Ovary (tissue), 9 donors: ENCODE data around the gene BCORL1. TPM values are rescaled to one million over a fixed set of nuclear protein-coding genes. Genes with fewer than 3 reads are reported as not detected.

Experiments used
- DNase-seq, 5 donors: peaks; one replicate each; pipeline ENCODE4 v3.0.0-alpha.2; 2019 to 2020
- H3K27ac ChIP-seq, 2 donors: fragments of 200-600 bp; one replicate each; pipeline versions ENCODE4 v1.5.1 to v1.8.0; 2019 to 2022
- H3K27me3 ChIP-seq: fragments of 200-600 bp; one replicate; pipeline ENCODE4 v1.8.0; 2022
- H3K36me3 ChIP-seq: fragments of 200-600 bp; sonication (generic); one replicate; pipeline ENCODE4 v1.5.1; 2019
- H3K4me1 ChIP-seq: one replicate; pipeline ENCODE4 v1.8.1; 2013; ENCODE audit warnings: mild to moderate bottlenecking, moderate library complexity; ENCODE audit not compliant: insufficient read depth
- H3K4me3 ChIP-seq: fragments of 200-600 bp; sonication (generic); one replicate; pipeline ENCODE4 v1.5.1; 2017
- H3K9me3 ChIP-seq, 2 donors: fragments of 200-600 bp in 1 of 2; sonication (generic) in 1 of 2; one replicate each; pipeline versions ENCODE4 v1.5.1 to v1.8.1; 2013 to 2019; ENCODE audit warnings: mild to moderate bottlenecking in 1 of 2, moderate library complexity in 1 of 2
- CTCF ChIP-seq, 3 donors: fragments of 450-650 bp in 2 of 3; fragments of 200-600 bp in 1 of 3; IDR thresholded peaks; one replicate each; pipeline versions ENCODE4 v1.5.1 to v1.8.0; 2016 to 2022; ENCODE audit warnings: antibody characterized with exemption in 3 of 3, mild to moderate bottlenecking in 1 of 3
- EP300 ChIP-seq: sonication (generic); formaldehyde crosslinking; IDR thresholded peaks from one replicate; pipeline ENCODE4 v1.6.1; 2017; ENCODE audit warnings: antibody characterized with exemption
- POLR2A ChIP-seq: fragments of 450-650 bp; IDR thresholded peaks from one replicate; pipeline ENCODE4 v1.6.1; 2017; ENCODE audit warnings: antibody characterized with exemption, mild to moderate bottlenecking, moderate library complexity
- WGBS, 3 donors: extraction: QIAGEN DNeasy Blood & Tissue Kit in 1 of 3; methylation state at CpG; one replicate each; pipeline versions ENCODE4 v1.1.5 to v1.1.7; 2013 to 2017; 5-methylcytosine and 5-hydroxymethylcytosine counted together
- intact Hi-C, 4 donors: fragments of 100-400 bp; cut with DNase I; formaldehyde crosslinking; loops; one replicate each; pipeline versions ENCODE4 v1.11.0 to v1.15.1; 2022 to 2023
- polyA plus RNA-seq, 2 donors: library from polyadenylated mRNA; stranded (reverse); fragments of 200-250 nt in 1 of 2; fragments of 350-450 nt in 1 of 2; fragmentation: Illumina TruSeq in 1 of 2; extraction: RNeasy Lipid Tissue Mini Kit (QIAGEN cat#74804) in 1 of 2; gene quantifications; one replicate each; pipeline ENCODE4 v1.2.3, GENCODE V29; 2013 to 2014
- total RNA-seq, 7 donors: library from RNA; depleted of rRNA in 2 of 7; stranded (reverse); fragments of >200 nt in 2 of 7; fragmentation: NEBNext Ultra II Directional in 3 of 7; extraction: Animal tissue kit (Norgen Biotek cat#: 25700) in 3 of 7; gene quantifications; one replicate each; pipeline versions ENCODE4 v1.1.0 to v1.2.4, GENCODE V29; 2016 to 2023
- donor health status: DM: no; HTN: no; CAD: no; lungs with moderate emphysema.
- donor health status: DM: no; HTN: no; CAD: no.
- donor health status: Bipolar disorder and iron deficiency.
- donor health status: DM: yes; HTN: yes; CAD: no.
- donor health status: DM: no; HTN: no; CAD: no.
- donor health status: DM: yes; HTN: yes; CAD: no.

BCORL1 gene
- total and polyA plus RNA-seq, 9 donors = 3.3 to 45.1 (median 19.3) TPM

GRCh38 chrX:129983575-129984110, 1.2 kb downstream of the BCORL1 start:
- TF ChIP-seq EP300 (no peak), POLR2A (no peak), CTCF (IDR thresholded peaks at IDR 0.05) (no peak)
- Histone ChIP-seq H3K36me3 (no peaks in the 10 kb centered on the region), H3K27ac (no peak overlapping the region), H3K9me3 (no peaks in the 10 kb centered on the region), H3K4me1 (peaks cover 1% of the 10 kb centered on the region), H3K4me3 (no peak overlapping the region), H3K27me3 (no peaks in the 10 kb centered on the region)
- intact Hi-C loops = no loop called here
- WGBS, 3 donors = 37 to 51% (median 44%) methylated on average over 43 to 48 of the region's 48 CpGs
- DNase-seq = peak; percentile 13 to 50 (median 42)

GRCh38 chrX:129984111-129984958, 1.9 kb downstream of the BCORL1 start:
- peaks cover 1% of the 10 kb centered on the region for H3K4me1 ChIP-seq
- WGBS, 3 donors = 30 to 46% (median 37%) methylated on average over 56 to 79 of the region's 81 CpGs
- H3K36me3 ChIP-seq = no peaks in the 10 kb centered on the region
- no peak overlapping the region for H3K4me3 ChIP-seq
- no peaks in the 10 kb centered on the region for H3K27me3 ChIP-seq
- TF ChIP-seq EP300 = no peak
- TF ChIP-seq CTCF (IDR thresholded peaks at IDR 0.05) = no peak
- no peak for TF ChIP-seq POLR2A
- H3K9me3 ChIP-seq = no peaks in the 10 kb centered on the region
- intact Hi-C loops = no loop called here
- no peak overlapping the region for H3K27ac ChIP-seq
- DNase-seq = peak; percentile 22 to 60 (median 37)

- no peak for DNase-seq
- WGBS, 3 donors = 57 to 59% (median 59%) methylated on average over 3 of the region's 3 CpGs
- intact Hi-C loops = no loop called here
- Histone ChIP-seq H3K4me1 (peaks cover 1% of the 10 kb centered on the region), H3K9me3 (no peaks in the 10 kb centered on the region), H3K27me3 (no peaks in the 10 kb centered on the region), H3K36me3 (no peaks in the 10 kb centered on the region), H3K27ac (no peak overlapping the region), H3K4me3 (no peak overlapping the region)
- TF ChIP-seq POLR2A (no peak), EP300 (no peak), CTCF (IDR thresholded peaks at IDR 0.05) (no peak)
Measured at GRCh38 chrX:129987871-129988270, 5.4 kb downstream of the BCORL1 start.

- H3K4me3 ChIP-seq = no peak overlapping the region
Measured at GRCh38 chrX:129992181-129992580, 9.7 kb downstream of the BCORL1 start.

More at GRCh38 chrX:129992181-129992580, 9.7 kb downstream of the BCORL1 start:
- Histone ChIP-seq H3K27ac (no peak overlapping the region), H3K9me3 (no peaks in the 10 kb centered on the region), H3K4me1 (no peaks in the 10 kb centered on the region), H3K36me3 (no peaks in the 10 kb centered on the region), H3K27me3 (no peaks in the 10 kb centered on the region)
- intact Hi-C loops = no loop called here
- no peak for DNase-seq
- TF ChIP-seq EP300 (no peak), CTCF (IDR thresholded peaks at IDR 0.05) (no peak), POLR2A (no peak)
- WGBS, 3 donors = 86 to 93% (median 92%) methylated on average over 5 of the region's 5 CpGs
